ENCODE data around the gene CHCHD6.

DNA sequence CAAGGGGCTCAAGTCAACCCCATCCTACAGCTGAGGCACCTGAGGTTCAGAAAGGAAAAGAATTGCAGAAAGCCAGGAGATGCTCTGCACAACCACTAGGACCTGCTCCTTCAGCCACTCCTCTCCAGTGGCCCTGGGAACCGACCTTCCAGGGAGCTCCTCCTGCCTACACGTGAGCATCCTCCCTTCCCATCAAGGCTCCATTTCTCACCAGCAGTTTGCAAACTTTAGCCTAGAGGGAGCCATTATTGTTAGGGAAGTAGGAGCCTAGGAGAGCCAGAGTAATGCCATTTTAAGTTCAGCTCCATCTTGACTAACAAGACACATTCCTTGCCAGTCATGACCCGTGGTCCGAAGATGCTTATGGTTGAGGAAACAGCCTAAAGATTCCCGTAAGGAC, 11.2 kb upstream of the CHCHD6 start:
- TF ChIP-seq, protein P1, sequence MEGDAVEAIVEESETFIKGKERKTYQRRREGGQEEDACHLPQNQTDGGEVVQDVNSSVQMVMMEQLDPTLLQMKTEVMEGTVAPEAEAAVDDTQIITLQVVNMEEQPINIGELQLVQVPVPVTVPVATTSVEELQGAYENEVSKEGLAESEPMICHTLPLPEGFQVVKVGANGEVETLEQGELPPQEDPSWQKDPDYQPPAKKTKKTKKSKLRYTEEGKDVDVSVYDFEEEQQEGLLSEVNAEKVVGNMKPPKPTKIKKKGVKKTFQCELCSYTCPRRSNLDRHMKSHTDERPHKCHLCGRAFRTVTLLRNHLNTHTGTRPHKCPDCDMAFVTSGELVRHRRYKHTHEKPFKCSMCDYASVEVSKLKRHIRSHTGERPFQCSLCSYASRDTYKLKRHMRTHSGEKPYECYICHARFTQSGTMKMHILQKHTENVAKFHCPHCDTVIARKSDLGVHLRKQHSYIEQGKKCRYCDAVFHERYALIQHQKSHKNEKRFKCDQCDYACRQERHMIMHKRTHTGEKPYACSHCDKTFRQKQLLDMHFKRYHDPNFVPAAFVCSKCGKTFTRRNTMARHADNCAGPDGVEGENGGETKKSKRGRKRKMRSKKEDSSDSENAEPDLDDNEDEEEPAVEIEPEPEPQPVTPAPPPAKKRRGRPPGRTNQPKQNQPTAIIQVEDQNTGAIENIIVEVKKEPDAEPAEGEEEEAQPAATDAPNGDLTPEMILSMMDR (IDR thresholded peaks at IDR 0.05; ENCODE audit: low read depth, low read length, missing input control): no peak
- TF ChIP-seq YY1 (IDR thresholded peaks at IDR 0.05) (no peak), GABPA (IDR thresholded peaks at IDR 0.05 in 1 of 2, conservative IDR thresholded peaks at IDR 0.05 in 1 of 2) (no peak), SP1 (IDR thresholded peaks at IDR 0.05) (no peak), RAD21 (IDR thresholded peaks at IDR 0.05) (no peak), FOXA1 (IDR thresholded peaks at IDR 0.05) (no peak), EGR1 (IDR thresholded peaks at IDR 0.05; ENCODE audit: low read depth in 2 of 2) (no peak), RXRA (IDR thresholded peaks at IDR 0.05) (no peak)
- TF ChIP-seq, protein P2, sequence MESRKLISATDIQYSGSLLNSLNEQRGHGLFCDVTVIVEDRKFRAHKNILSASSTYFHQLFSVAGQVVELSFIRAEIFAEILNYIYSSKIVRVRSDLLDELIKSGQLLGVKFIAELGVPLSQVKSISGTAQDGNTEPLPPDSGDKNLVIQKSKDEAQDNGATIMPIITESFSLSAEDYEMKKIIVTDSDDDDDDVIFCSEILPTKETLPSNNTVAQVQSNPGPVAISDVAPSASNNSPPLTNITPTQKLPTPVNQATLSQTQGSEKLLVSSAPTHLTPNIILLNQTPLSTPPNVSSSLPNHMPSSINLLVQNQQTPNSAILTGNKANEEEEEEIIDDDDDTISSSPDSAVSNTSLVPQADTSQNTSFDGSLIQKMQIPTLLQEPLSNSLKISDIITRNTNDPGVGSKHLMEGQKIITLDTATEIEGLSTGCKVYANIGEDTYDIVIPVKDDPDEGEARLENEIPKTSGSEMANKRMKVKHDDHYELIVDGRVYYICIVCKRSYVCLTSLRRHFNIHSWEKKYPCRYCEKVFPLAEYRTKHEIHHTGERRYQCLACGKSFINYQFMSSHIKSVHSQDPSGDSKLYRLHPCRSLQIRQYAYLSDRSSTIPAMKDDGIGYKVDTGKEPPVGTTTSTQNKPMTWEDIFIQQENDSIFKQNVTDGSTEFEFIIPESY (IDR thresholded peaks at IDR 0.05): no peak
- TF ChIP-seq, protein P3, sequence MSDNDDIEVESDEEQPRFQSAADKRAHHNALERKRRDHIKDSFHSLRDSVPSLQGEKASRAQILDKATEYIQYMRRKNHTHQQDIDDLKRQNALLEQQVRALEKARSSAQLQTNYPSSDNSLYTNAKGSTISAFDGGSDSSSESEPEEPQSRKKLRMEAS (IDR thresholded peaks at IDR 0.05): no peak
- TF ChIP-seq, protein P4, sequence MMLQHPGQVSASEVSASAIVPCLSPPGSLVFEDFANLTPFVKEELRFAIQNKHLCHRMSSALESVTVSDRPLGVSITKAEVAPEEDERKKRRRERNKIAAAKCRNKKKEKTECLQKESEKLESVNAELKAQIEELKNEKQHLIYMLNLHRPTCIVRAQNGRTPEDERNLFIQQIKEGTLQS (IDR thresholded peaks at IDR 0.05): no peak
- TF ChIP-seq, protein P5, sequence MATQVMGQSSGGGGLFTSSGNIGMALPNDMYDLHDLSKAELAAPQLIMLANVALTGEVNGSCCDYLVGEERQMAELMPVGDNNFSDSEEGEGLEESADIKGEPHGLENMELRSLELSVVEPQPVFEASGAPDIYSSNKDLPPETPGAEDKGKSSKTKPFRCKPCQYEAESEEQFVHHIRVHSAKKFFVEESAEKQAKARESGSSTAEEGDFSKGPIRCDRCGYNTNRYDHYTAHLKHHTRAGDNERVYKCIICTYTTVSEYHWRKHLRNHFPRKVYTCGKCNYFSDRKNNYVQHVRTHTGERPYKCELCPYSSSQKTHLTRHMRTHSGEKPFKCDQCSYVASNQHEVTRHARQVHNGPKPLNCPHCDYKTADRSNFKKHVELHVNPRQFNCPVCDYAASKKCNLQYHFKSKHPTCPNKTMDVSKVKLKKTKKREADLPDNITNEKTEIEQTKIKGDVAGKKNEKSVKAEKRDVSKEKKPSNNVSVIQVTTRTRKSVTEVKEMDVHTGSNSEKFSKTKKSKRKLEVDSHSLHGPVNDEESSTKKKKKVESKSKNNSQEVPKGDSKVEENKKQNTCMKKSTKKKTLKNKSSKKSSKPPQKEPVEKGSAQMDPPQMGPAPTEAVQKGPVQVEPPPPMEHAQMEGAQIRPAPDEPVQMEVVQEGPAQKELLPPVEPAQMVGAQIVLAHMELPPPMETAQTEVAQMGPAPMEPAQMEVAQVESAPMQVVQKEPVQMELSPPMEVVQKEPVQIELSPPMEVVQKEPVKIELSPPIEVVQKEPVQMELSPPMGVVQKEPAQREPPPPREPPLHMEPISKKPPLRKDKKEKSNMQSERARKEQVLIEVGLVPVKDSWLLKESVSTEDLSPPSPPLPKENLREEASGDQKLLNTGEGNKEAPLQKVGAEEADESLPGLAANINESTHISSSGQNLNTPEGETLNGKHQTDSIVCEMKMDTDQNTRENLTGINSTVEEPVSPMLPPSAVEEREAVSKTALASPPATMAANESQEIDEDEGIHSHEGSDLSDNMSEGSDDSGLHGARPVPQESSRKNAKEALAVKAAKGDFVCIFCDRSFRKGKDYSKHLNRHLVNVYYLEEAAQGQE (IDR thresholded peaks at IDR 0.05): no peak

Data from liver (tissue), 3 donors.